Kidney epithelial cell (primary cell): ENCODE data around the gene TTLL4. TPM values are rescaled to one million over a fixed set of nuclear protein-coding genes. Genes with fewer than 3 reads are reported as not detected.

Experiments used
- DNase-seq: peaks from one replicate; pipeline ENCODE4 v3.0.0-alpha.2; 2010; ENCODE audit warnings: low read depth
- H3K27me3 ChIP-seq: 2 replicates; pipeline ENCODE4 v1.6.0; 2011; ENCODE audit warnings: low read length; ENCODE audit not compliant: control insufficient read depth, insufficient read depth
- H3K36me3 ChIP-seq: 2 replicates; pipeline ENCODE4 v1.5.1; 2011; ENCODE audit warnings: low read length; ENCODE audit not compliant: control insufficient read depth, insufficient read depth
- H3K4me3 ChIP-seq: 2 replicates; pipeline ENCODE4 v1.5.1; 2011; ENCODE audit warnings: low read depth, mild to moderate bottlenecking, control low read depth, low read length
- total RNA-seq: library from RNA; depleted of rRNA; stranded (reverse); fragments of >200 nt; gene quantifications from 2 replicates; pipeline ENCODE4 v1.2.3, GENCODE V29; 2015
- TF ChIP-seq, protein P1 (sequence below): IDR thresholded peaks from 2 replicates; pipeline ENCODE4 v1.5.1; 2011; ENCODE audit warnings: mild to moderate bottlenecking, moderate library complexity, low read length, control low read depth, inconsistent platforms; ENCODE audit not compliant: insufficient read depth, poor library complexity, severe bottlenecking

TTLL4 gene
- total RNA-seq, 1 donor from 2014 or later = 17.3 TPM

DNA sequence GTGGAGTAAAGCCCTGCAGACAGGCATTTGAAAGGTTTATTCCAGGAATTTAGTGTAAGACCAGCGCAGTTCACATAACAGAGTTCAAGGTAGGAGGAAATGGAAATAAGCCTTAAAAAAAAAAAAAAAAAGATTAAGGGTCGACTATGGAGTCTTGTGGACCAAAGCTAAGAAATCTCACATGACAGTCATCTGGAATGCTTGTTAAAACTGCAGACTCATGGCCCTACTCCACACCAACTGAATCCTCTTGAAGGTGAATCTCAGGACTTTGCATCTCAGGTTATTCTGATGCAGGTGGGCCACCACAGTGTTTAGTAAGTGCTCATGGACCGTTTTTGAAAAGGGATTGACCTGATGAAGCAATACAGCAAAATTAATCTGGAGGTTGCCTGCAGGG, 8.8 kb downstream of the TTLL4 start:
- no peaks in the 10 kb centered on the region for H3K36me3 ChIP-seq

DNA sequence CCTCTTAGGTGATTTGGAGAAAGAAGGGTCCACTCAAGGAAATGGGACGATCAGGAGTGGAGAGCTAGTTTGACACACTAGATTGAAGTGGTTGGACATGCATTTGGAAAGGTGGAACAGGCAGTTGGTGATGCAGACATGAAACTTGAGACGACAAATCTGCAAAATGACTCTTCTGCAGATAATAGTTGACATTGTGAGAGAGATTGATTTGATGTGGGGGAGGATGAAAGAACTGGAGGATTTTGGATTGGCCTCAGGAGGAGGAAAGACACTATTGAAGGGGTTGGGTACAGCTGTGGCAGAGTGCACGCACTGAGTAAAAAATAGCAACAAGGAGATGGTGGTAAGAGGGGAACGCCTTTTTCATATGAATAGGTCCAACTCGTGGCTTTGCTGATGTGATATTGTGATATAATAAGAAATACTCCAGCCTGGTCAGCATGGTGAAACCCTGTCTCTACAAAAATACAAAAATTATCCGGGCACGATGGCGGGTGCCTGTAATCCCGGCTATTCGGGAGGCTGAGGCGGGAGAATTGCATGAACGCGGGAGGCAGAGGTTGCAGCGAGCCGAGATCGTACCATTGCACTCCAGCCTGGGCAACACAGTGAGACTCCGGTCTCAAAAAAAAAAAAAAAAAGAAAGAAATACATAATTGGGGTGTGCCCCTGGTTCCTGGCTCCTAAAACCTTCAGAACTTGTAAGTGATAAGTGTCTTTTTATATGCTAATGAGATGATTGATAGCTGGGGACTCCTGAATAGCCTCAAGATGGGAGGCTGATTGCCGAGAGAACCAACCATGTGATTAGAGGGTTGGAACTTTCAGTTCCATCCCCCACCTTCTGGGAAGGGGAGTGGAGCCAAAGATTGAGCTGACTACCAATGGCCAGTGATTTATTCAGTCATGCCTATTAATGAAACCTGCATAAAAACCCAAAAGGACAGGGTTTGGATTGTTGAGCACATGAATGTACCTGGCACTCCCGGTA, 9.7 kb downstream of the TTLL4 start:
- TF ChIP-seq, protein P1, sequence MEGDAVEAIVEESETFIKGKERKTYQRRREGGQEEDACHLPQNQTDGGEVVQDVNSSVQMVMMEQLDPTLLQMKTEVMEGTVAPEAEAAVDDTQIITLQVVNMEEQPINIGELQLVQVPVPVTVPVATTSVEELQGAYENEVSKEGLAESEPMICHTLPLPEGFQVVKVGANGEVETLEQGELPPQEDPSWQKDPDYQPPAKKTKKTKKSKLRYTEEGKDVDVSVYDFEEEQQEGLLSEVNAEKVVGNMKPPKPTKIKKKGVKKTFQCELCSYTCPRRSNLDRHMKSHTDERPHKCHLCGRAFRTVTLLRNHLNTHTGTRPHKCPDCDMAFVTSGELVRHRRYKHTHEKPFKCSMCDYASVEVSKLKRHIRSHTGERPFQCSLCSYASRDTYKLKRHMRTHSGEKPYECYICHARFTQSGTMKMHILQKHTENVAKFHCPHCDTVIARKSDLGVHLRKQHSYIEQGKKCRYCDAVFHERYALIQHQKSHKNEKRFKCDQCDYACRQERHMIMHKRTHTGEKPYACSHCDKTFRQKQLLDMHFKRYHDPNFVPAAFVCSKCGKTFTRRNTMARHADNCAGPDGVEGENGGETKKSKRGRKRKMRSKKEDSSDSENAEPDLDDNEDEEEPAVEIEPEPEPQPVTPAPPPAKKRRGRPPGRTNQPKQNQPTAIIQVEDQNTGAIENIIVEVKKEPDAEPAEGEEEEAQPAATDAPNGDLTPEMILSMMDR = no peak
- no peak for DNase-seq
- Histone ChIP-seq H3K36me3 (no peaks in the 10 kb centered on the region), H3K4me3 (no peak overlapping the region), H3K27me3 (no peaks in the 10 kb centered on the region)

More for the DNA sequence above, 8.8 kb downstream of the TTLL4 start:
- Histone ChIP-seq H3K27me3 (no peaks in the 10 kb centered on the region), H3K4me3 (no peak overlapping the region)
- no peak for DNase-seq
- TF ChIP-seq, protein P1 = no peak

DNA sequence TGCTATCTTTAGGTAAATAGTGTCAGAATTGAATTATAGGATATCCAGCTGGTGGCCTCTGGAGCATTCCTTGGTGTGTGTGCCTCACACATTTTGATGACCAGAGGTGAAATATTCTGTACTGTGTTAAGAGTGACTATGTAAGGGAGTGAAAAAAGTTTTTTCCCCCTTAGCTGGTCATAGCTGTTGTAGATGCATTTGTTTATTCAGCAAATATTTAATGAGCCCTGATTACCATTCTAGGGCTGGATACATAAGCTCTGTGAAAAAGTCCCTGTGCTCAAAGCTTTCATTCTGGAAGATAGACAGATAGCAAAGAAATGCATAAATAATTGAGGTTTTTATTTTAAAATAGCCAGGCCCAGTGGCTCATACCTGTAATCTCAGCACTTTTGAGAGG, 10.9 kb downstream of the TTLL4 start:
- DNase-seq = no peak
- Histone ChIP-seq H3K36me3 (no peaks in the 10 kb centered on the region), H3K4me3 (no peak overlapping the region), H3K27me3 (no peaks in the 10 kb centered on the region)
- TF ChIP-seq, protein P1 = no peak

DNA sequence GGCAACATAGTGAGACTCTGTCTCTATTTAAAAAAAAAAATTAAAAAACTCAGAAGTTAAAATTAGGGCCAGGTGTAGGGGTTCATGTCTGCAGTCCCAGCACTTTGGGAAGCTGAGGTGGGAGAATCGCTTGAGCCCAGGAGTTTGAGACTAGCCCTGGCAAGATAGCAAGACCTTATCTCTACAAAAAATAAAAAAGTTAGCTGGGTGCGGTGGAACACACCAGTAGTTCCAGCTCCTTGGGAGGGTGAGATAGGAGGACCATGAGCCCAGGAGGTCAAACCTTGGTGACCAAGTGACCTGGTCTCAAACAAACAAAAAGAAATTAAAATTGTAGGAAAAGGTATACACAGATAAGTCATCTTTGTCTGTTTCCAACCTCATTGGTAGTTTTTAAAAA, 11.3 kb downstream of the TTLL4 start:
- TF ChIP-seq, protein P1 = no peak
- no peak for DNase-seq
- H3K36me3 ChIP-seq = no peaks in the 10 kb centered on the region
- no peak overlapping the region for H3K4me3 ChIP-seq
- no peaks in the 10 kb centered on the region for H3K27me3 ChIP-seq

DNA sequence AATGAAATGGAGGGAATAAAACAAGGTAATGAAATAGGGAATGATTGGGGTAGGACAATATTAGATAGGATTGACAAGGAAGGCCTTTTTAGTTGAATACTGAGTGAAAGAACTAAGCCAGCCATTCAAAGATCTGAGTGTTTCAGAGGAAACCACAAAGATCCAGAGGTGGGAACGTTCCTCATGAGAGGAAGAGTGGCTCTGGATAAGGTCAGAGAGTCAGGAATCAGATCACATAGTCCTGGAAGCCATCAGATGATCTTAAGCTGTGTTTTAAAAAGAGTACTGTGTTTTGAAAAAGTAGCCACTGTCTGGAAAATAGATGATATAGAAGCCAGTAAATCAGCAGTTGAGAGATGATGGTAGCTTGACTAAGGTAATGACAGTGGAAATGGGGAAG, 11.8 kb downstream of the TTLL4 start:
- no peak for DNase-seq
- Histone ChIP-seq H3K27me3 (no peaks in the 10 kb centered on the region), H3K36me3 (no peaks in the 10 kb centered on the region), H3K4me3 (no peak overlapping the region)
- TF ChIP-seq, protein P1 = no peak
